ENCODE measurements around the gene KDM4C.

KDM4C gene

DNA sequence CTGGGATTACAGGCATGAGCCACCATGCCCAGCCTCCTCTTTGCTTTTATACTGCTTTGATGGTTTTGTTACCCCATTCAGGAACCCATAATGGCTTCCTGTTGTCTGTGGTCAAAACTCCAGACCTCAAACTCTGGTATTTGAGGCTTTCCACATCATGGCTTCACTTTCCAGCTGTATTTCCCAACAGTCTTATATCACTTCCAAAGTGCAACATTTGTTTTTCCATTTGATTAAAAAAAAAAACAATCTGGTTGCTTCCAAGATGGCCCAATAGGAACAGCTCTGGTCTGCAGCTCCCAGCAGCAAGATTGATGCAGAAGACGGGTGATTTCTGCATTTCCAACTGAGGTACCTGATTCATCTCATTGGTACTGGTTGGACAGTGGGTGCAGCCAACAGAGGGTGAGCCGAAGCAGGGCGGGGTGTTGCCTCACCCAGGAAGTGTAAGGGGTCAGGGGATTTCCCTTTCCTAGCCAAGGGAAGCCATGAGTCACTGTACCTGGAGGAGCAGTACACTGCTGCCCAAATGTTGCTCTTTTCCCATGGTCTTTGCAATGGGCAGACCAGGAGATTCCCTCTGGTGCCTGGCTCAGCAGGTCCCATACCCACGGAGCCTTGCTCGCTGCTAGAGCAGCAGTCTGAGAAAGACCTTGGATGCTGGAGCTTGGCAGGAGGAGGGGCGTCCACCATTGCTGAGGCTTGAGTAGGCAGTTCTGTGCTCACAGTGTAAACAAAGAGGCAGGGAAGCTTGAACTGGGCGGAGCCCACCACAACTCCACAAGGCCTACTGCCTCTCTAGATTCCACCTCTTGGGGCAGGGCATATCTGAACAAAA is 458.4 kb downstream of the KDM4C start:
- 89% methylated on average over 7 of the region's 7 CpGs for WGBS
- Histone ChIP-seq H3K4me1 (ENCODE audit: insufficient read depth, low read length) (peaks cover 12% of the 10 kb centered on the region), H3K9ac (ENCODE audit: low read depth, low read length) (no peak overlapping the region), H3K36me3 (ENCODE audit: insufficient read depth, low read length) (no peaks in the 10 kb centered on the region), H3K27me3 (ENCODE audit: insufficient read depth, low read length) (no peaks in the 10 kb centered on the region; the same call in 1 of the 2 replicates), H3K27ac (ENCODE audit: low read depth, low read length) (no peak overlapping the region), H3K4me3 (ENCODE audit: low read length) (no peak overlapping the region), H3K9me3 (ENCODE audit: insufficient read depth, low read depth, low read length) (no peaks in the 10 kb centered on the region)

DNA sequence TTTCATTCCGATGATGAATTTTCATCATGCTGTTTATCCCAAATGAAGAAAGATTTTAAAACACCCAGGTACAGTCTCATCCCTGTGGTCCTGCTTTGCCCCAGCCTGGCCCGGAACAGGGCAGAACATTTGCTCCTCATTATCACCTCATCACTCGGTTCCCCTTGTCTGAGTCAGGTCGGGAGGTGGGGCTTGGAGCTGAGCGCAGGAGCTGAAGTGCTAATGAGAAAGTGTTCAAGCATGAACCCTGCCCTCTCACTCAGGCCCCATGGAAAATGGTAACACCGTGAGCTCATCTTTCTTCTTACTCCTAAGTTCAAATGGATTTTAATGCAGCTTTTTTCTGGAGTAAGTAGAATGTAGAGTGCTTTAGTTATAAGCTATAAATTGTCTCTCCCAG is 466.2 kb downstream of the KDM4C start:
- H3K27ac ChIP-seq (ENCODE audit: low read depth, low read length): no peak overlapping the region
- H3K9me3 ChIP-seq (ENCODE audit: insufficient read depth, low read depth, low read length): no peaks in the 10 kb centered on the region
- H3K27me3 ChIP-seq (ENCODE audit: insufficient read depth, low read length): no peaks in the 10 kb centered on the region
- H3K4me1 ChIP-seq (ENCODE audit: insufficient read depth, low read length): no peaks in the 10 kb centered on the region
- 33% methylated on average over 5 of the region's 6 CpGs for WGBS
- no peaks in the 10 kb centered on the region for H3K36me3 ChIP-seq (ENCODE audit: insufficient read depth, low read length)
- H3K4me3 ChIP-seq (ENCODE audit: low read length): no peak overlapping the region
- no peak overlapping the region for H3K9ac ChIP-seq (ENCODE audit: low read depth, low read length)
